Caco-2 (cell line): ENCODE measurements around the gene NEFH. TPM values are rescaled to one million over a fixed set of nuclear protein-coding genes. Genes with fewer than 3 reads are reported as not detected.

ENCODE experiments used
- BruUV-seq: library from RNA; stranded (reverse); fragments of 400-500 nt; replicated peaks from 2 replicates; lab custom pipeline; 2021; lab: Mats Ljungman, UMichigan
- CTCF ChIA-PET: fragments of 300-600 bp; sonication (Branson Sonifier 250); formaldehyde crosslinking; loops from one replicate; lab custom pipeline; 2022; ENCODE audit warnings: antibody characterized with exemption; lab: Charles Lee
- POLR2A ChIA-PET: fragments of 300-600 bp; sonication (Branson Sonifier 250); formaldehyde crosslinking; loops from one replicate; lab custom pipeline; 2022; ENCODE audit warnings: antibody characterized with exemption; lab: Charles Lee
- DNase-seq, 2 experiments: peaks; one replicate each; pipeline versions ENCODE4 v3.0.0 to v3.0.0-alpha.2; 2020 to 2022
- H3K27me3 ChIP-seq: replicated peaks from 2 replicates; pipeline ENCODE4 v1.6.0; 2011; ENCODE audit warnings: low read length; ENCODE audit not compliant: control insufficient read depth, insufficient read depth
- H3K36me3 ChIP-seq: 2 replicates; pipeline ENCODE4 v1.5.1; 2011; ENCODE audit warnings: low read length; ENCODE audit not compliant: control insufficient read depth, insufficient read depth
- H3K4me1 ChIP-seq: fragments of 250-450 bp; sonication (Bioruptor Pico); 2 replicates; pipeline ENCODE4 v1.5.1; 2020; ENCODE audit warnings: mild to moderate bottlenecking
- H3K4me3 ChIP-seq: 2 replicates; pipeline ENCODE4 v1.5.1; 2011; ENCODE audit warnings: low read depth, mild to moderate bottlenecking, control low read depth, low read length
- H3K9me3 ChIP-seq: fragments of 250-450 bp; sonication (Bioruptor Pico); 2 replicates; pipeline ENCODE4 v1.5.1; 2020; ENCODE audit warnings: mild to moderate bottlenecking, moderate library complexity
- H3K27ac Mint-ChIP-seq: one replicate; pipeline ENCODE4 v1.8.0; 2022; ENCODE audit warnings: mixed read lengths; ENCODE audit not compliant: unreplicated experiment
- H3K27me3 Mint-ChIP-seq: one replicate; pipeline ENCODE4 v1.8.0; 2022; ENCODE audit warnings: mixed read lengths; ENCODE audit not compliant: insufficient read depth, unreplicated experiment
- H3K36me3 Mint-ChIP-seq: one replicate; pipeline ENCODE4 v1.8.0; 2022; ENCODE audit warnings: mild to moderate bottlenecking, mixed read lengths; ENCODE audit not compliant: insufficient read depth, unreplicated experiment
- H3K4me1 Mint-ChIP-seq: one replicate; pipeline ENCODE4 v1.8.0; 2022; ENCODE audit warnings: low read depth, mixed read lengths; ENCODE audit not compliant: unreplicated experiment
- H3K4me3 Mint-ChIP-seq: one replicate; pipeline ENCODE4 v1.8.0; 2022; ENCODE audit warnings: mild to moderate bottlenecking, moderate library complexity, mixed read lengths; ENCODE audit not compliant: unreplicated experiment
- H3K9me3 Mint-ChIP-seq: one replicate; pipeline ENCODE4 v1.8.0; 2022; ENCODE audit warnings: mixed read lengths; ENCODE audit not compliant: unreplicated experiment
- CTCF ChIP-seq, 2 experiments: fragments of 200-600 bp in 1 of 2; IDR thresholded peaks; 1 replicate in 1 of 2; 2 replicates in 1 of 2; pipeline versions ENCODE4 v1.5.1 to v1.8.0; 2011 to 2022; ENCODE audit warnings: antibody characterized with exemption in 1 of 2, control low read depth in 1 of 2, inconsistent platforms in 1 of 2, low read depth in 1 of 2, low read length in 1 of 2, mild to moderate bottlenecking in 1 of 2, moderate library complexity in 1 of 2; ENCODE audit not compliant: insufficient read depth in 1 of 2, severe bottlenecking in 1 of 2, unreplicated experiment in 1 of 2
- intact Hi-C: fragments of 100-400 bp; cut with micrococcal nuclease; formaldehyde crosslinking; loops from one replicate; pipeline ENCODE4 v1.10.0; 2022; ENCODE audit not compliant: unreplicated experiment
- total RNA-seq: library from RNA; stranded (reverse); gene quantifications from 2 replicates; pipeline ENCODE4 v1.2.3, GENCODE V29; 2022

NEFH gene
- total RNA-seq, 1 experiment from 2014 or later = not detected

- H3K36me3 ChIP-seq = peaks cover 2% of the 10 kb centered on the region
Observed at GRCh38 chr22:29517215-29517908, 37.3 kb downstream of the NEFH start.

GRCh38 chr22:29518427-29518826, 38.4 kb downstream of the NEFH start:
- Mint-ChIP-seq H3K4me1 (no peaks in the 10 kb centered on the region), H3K9me3 (no peaks in the 10 kb centered on the region), H3K27me3 (no peaks in the 10 kb centered on the region), H3K27ac (no peak overlapping the region), H3K36me3 (peaks cover 60% of the 10 kb centered on the region), H3K4me3 (no peak overlapping the region)
- no peak for TF ChIP-seq CTCF (IDR thresholded peaks at IDR 0.05; ENCODE audit: insufficient read depth in 1 of 2, low read depth in 1 of 2, low read length in 1 of 2, severe bottlenecking in 1 of 2, unreplicated experiment in 1 of 2)
- CTCF ChIA-PET = no interaction called here
- POLR2A ChIA-PET = no interaction called here
- DNase-seq = no peak
- peaks cover 2% of the 10 kb centered on the region for H3K36me3 ChIP-seq
- no peaks in the 10 kb centered on the region for H3K9me3 ChIP-seq
- H3K4me3 ChIP-seq = no peak overlapping the region
- no peaks in the 10 kb centered on the region for H3K27me3 ChIP-seq
- intact Hi-C loops = no loop called here
- no peaks in the 10 kb centered on the region for H3K4me1 ChIP-seq
- BruUV-seq = no TSS peak

More at GRCh38 chr22:29517215-29517908, 37.3 kb downstream of the NEFH start:
- H3K4me3 Mint-ChIP-seq = no peak overlapping the region
- H3K9me3 Mint-ChIP-seq = no peaks in the 10 kb centered on the region
- no peaks in the 10 kb centered on the region for H3K4me1 ChIP-seq
- CTCF ChIA-PET = no interaction called here
- no peak for DNase-seq
- POLR2A ChIA-PET = no interaction called here
- H3K4me1 Mint-ChIP-seq = no peaks in the 10 kb centered on the region
- no peaks in the 10 kb centered on the region for H3K27me3 ChIP-seq
- no peak overlapping the region for H3K27ac Mint-ChIP-seq
- no peak for TF ChIP-seq CTCF (IDR thresholded peaks at IDR 0.05; ENCODE audit: insufficient read depth in 1 of 2, low read depth in 1 of 2, low read length in 1 of 2, severe bottlenecking in 1 of 2, unreplicated experiment in 1 of 2)
- no peaks in the 10 kb centered on the region for H3K9me3 ChIP-seq
- H3K4me3 ChIP-seq = no peak overlapping the region
- H3K27me3 Mint-ChIP-seq = no peaks in the 10 kb centered on the region
- peaks cover 49% of the 10 kb centered on the region for H3K36me3 Mint-ChIP-seq
- intact Hi-C loops = no loop called here
- no TSS peak for BruUV-seq

- intact Hi-C loops = loop anchor here (10.0 kb wide), 1 partner anchor 215 kb away; the partner anchor contains the start of gene GAS2L1
- H3K27me3 ChIP-seq = no peaks in the 10 kb centered on the region
- Mint-ChIP-seq H3K9me3 (no peaks in the 10 kb centered on the region), H3K27me3 (no peaks in the 10 kb centered on the region), H3K36me3 (peaks cover 75% of the 10 kb centered on the region), H3K4me1 (no peaks in the 10 kb centered on the region), H3K4me3 (no peak overlapping the region), H3K27ac (no peak overlapping the region)
- TF ChIP-seq CTCF (IDR thresholded peaks at IDR 0.05; ENCODE audit: insufficient read depth in 1 of 2, low read depth in 1 of 2, low read length in 1 of 2, severe bottlenecking in 1 of 2, unreplicated experiment in 1 of 2) = no peak
- H3K9me3 ChIP-seq = no peaks in the 10 kb centered on the region
- POLR2A ChIA-PET = no interaction called here
- no peak overlapping the region for H3K4me3 ChIP-seq
- no peak for DNase-seq
- CTCF ChIA-PET = interaction anchor here (0.9 kb wide), 1 partner anchor 260 kb away, joined by 4 read pairs; no protein-coding TSS in a partner anchor
- peaks cover 6% of the 10 kb centered on the region for H3K36me3 ChIP-seq
- no peaks in the 10 kb centered on the region; the same call in 1 of the 2 replicates for H3K4me1 ChIP-seq
- BruUV-seq = no TSS peak
Observed at GRCh38 chr22:29519996-29520395, 40.0 kb downstream of the NEFH start.
